Stomach (tissue), 4 donors: Measurements from ENCODE around the gene FBXL2.

Experiments used
- CTCF ChIP-seq, 7 experiments: fragments of 450-650 bp in 4 of 7; fragments of 200-600 bp in 3 of 7; sonication (generic) in 3 of 7; IDR thresholded peaks; one replicate each; pipeline ENCODE4 v1.5.1; 2016 to 2019; ENCODE audit warnings: antibody characterized with exemption in 7 of 7, control low read depth in 2 of 7, mild to moderate bottlenecking in 1 of 7
- POLR2AphosphoS5 ChIP-seq, 3 donors: sonication (generic); formaldehyde crosslinking; IDR thresholded peaks; one replicate each; pipeline ENCODE4 v1.6.1; 2016; ENCODE audit warnings: antibody characterized with exemption in 3 of 3

- TF ChIP-seq CTCF (IDR thresholded peaks at IDR 0.05) (no peak), POLR2AphosphoS5 (IDR thresholded peaks at IDR 0.05) (peak in 1 of 3 donors; percentile 18)
These were observed at the start of gene FBXL2 for GRCh38 chr3:33277193-33277882.
